ENCODE measurements around the gene SUPT6H. TPM values are rescaled to one million over a fixed set of nuclear protein-coding genes. Genes with fewer than 3 reads are reported as not detected.

Gene SUPT6H
- total and polyA plus RNA-seq, 9 of the 15 experiments (the other 6 are each of a cell fraction or from before 2014, with no cell fraction given), result 1.7 to 77.7 (median 49.2) TPM

- peak in 1 of 2 experiments; percentile 39; a peak in 1 of 4 replicates for TF ChIP-seq ZNF318 (IDR thresholded peaks at IDR 0.05; ENCODE audit: borderline replicate concordance in 1 of 2, low read depth in 1 of 2)
- TF ChIP-seq SRSF3 (IDR thresholded peaks at IDR 0.05; ENCODE audit: insufficient read depth, low read length), result no peak
- peak; percentile 76; the same call in 1 of the 2 replicates for TF ChIP-seq ATF7 (IDR thresholded peaks at IDR 0.05)
- TF ChIP-seq ZNF75A (CRISPR knock-in tag; IDR thresholded peaks at IDR 0.05), result 0 out of 2 replicates have a peak, but pooled peaks have one; percentile 16
- TF ChIP-seq, protein P1, sequence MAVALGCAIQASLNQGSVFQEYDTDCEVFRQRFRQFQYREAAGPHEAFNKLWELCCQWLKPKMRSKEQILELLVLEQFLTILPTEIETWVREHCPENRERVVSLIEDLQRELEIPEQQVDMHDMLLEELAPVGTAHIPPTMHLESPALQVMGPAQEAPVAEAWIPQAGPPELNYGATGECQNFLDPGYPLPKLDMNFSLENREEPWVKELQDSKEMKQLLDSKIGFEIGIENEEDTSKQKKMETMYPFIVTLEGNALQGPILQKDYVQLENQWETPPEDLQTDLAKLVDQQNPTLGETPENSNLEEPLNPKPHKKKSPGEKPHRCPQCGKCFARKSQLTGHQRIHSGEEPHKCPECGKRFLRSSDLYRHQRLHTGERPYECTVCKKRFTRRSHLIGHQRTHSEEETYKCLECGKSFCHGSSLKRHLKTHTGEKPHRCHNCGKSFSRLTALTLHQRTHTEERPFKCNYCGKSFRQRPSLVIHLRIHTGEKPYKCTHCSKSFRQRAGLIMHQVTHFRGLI (CRISPR knock-in tag; IDR thresholded peaks at IDR 0.05), result 0 out of 2 replicates have a peak, but pooled peaks have one; percentile 58
- no peak for TF ChIP-seq SRSF1 (IDR thresholded peaks at IDR 0.05; ENCODE audit: low read depth, low read length)
- 0 out of 2 replicates have a peak, but pooled peaks have one; percentile 43 for TF ChIP-seq ZNF79 (CRISPR knock-in tag; IDR thresholded peaks at IDR 0.05; ENCODE audit: low read depth)
- TF ChIP-seq, protein P2, sequence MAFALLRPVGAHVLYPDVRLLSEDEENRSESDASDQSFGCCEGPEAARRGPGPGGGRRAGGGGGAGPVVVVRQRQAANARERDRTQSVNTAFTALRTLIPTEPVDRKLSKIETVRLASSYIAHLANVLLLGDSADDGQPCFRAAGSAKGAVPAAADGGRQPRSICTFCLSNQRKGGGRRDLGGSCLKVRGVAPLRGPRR (CRISPR knock-in tag; IDR thresholded peaks at IDR 0.05), result no peak
- peak; percentile 76 for TF ChIP-seq ZNF395 (CRISPR knock-in tag; IDR thresholded peaks at IDR 0.05)
- peak; percentile 32; the same call in 1 of the 2 replicates for TF ChIP-seq EHMT2 (IDR thresholded peaks at IDR 0.05)
- no peak for TF ChIP-seq RBBP5 (IDR thresholded peaks at IDR 0.05; ENCODE audit: borderline replicate concordance, insufficient read depth, low read length, poor library complexity, severe bottlenecking)
- TF ChIP-seq, protein P3, sequence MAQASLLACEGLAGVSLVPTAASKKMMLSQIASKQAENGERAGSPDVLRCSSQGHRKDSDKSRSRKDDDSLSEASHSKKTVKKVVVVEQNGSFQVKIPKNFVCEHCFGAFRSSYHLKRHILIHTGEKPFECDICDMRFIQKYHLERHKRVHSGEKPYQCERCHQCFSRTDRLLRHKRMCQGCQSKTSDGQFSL (CRISPR knock-in tag; IDR thresholded peaks at IDR 0.05), result peak; percentile 47; the same call in 1 of the 2 replicates
- TF ChIP-seq, protein P3 (tag; IDR thresholded peaks at IDR 0.05), result peak in 1 of 2 experiments; percentile 71; a peak in 1 of 4 replicates
These were observed 15.8 kb upstream of the SUPT6H start (continued) for GRCh38 chr17:28646039-28646754.

All from K562 (cell line).